ENCODE data around the gene SNX20. TPM values are rescaled to one million over a fixed set of nuclear protein-coding genes. Genes with fewer than 3 reads are reported as not detected.

Gene SNX20
- total and polyA plus RNA-seq, 10 of the 15 experiments (the other 5 are each of a cell fraction or from before 2014, with no cell fraction given): 4.6 to 30.8 (median 21.9) TPM

GRCh38 chr16:50694206-50694605, 13.1 kb upstream of the SNX20 start:
- ATAC-seq (peak; percentile 4; the same call in 2 of the 3 replicates), DNase-seq (ENCODE audit: low read depth, low spot score) (no peak), FAIRE-seq (no peak)
- H3K36me3 ChIP-seq (ENCODE audit: control insufficient read depth in 2 of 2, insufficient read depth in 2 of 2, low read length in 1 of 2): no peaks in the 10 kb centered on the region
- ChIA-PET SMC1A (ENCODE audit: uncharacterized antibody, unreplicated experiment) (interaction anchor here (0.6 to 8.3 kb wide), 9 partner anchors 12 to 327 kb away, joined by 3 to 190 read pairs (median 6); partner anchors contain the start of genes CYLD and SNX20), RAD21 (ENCODE audit: unreplicated experiment) (interaction anchor here (2.0 to 9.9 kb wide), 5 partner anchors 10 to 52 kb away, joined by 4 to 121 read pairs (median 58); partner anchors contain the start of genes CYLD and SNX20), CTCF (interaction anchor here (0.7 to 9.4 kb wide), 8 partner anchors 9 to 112 kb away, joined by 3 to 86 read pairs (median 5); partner anchors contain the start of gene SNX20), POLR2A (interaction anchor here (0.7 to 8.3 kb wide), 6 partner anchors 10 to 429 kb away, joined by 3 to 116 read pairs (median 15); partner anchors contain the start of genes CYLD and SNX20)
- H3K4me3 ChIP-seq: peak overlapping the region; percentile 72
- BruUV-seq (replicated peaks): no TSS peak
- intact Hi-C loops (cut with micrococcal nuclease; ENCODE audit: unreplicated experiment) (no loop called here), in situ Hi-C loops (cut with MboI) (no loop called here)
- H3K27me3 ChIP-seq (replicated peaks in 1 of 2; ENCODE audit: control insufficient read depth in 2 of 2, insufficient read depth in 2 of 2, low read length in 1 of 2): no peaks in the 10 kb centered on the region
- WGBS (ENCODE audit: insufficient coverage, insufficient replicate concordance, low lambda C conversion rate, missing lambda C conversion rate): 18% methylated on average over 2 of the region's 2 CpGs
- peak overlapping the region; percentile 100 for H3K4me2 ChIP-seq (ENCODE audit: control insufficient read depth, insufficient read depth)
- H2AFZ ChIP-seq (ENCODE audit: control insufficient read depth, low read depth, low read length): no peak overlapping the region
- peaks cover 54% of the 10 kb centered on the region for H3K79me2 ChIP-seq (ENCODE audit: control insufficient read depth, insufficient read depth, low read length)
- peak overlapping the region; percentile 74 for H3K9ac ChIP-seq (ENCODE audit: control insufficient read depth, insufficient read depth, low read length)
- no peaks in the 10 kb centered on the region for H4K20me1 ChIP-seq (ENCODE audit: control insufficient read depth, insufficient read depth)
- no peaks in the 10 kb centered on the region for H3K9me3 ChIP-seq (replicated peaks; ENCODE audit: control insufficient read depth, insufficient read depth, low read length)
- peaks cover 59% of the 10 kb centered on the region for H3K4me1 ChIP-seq (ENCODE audit: control insufficient read depth, insufficient read depth, low read length)
- H3K27ac ChIP-seq (ENCODE audit: control insufficient read depth, insufficient read depth): peak overlapping the region; percentile 78
- TF ChIP-seq EED (IDR thresholded peaks at IDR 0.05; ENCODE audit: low read depth) (peak; percentile 21; the same call in 1 of the 2 replicates), POU2F2 (IDR thresholded peaks at IDR 0.05; ENCODE audit: borderline replicate concordance, low read depth, low read length) (no peak), RCOR1 (conservative IDR thresholded peaks at IDR 0.05; ENCODE audit: low read depth, low read length) (0 out of 2 replicates have a peak, but pooled peaks have one; percentile 40), CUX1 (IDR thresholded peaks at IDR 0.05; ENCODE audit: insufficient replicate concordance, low read depth, low read length) (no peak), STAT3 (IDR thresholded peaks at IDR 0.05; ENCODE audit: low read depth, low read length) (no peak), YY1 (IDR thresholded peaks at IDR 0.05; ENCODE audit: low read depth, low read length) (0 out of 2 replicates have a peak, but pooled peaks have one; percentile 25), NR2F1 (conservative IDR thresholded peaks at IDR 0.05) (peak; percentile 27; the same call in 1 of the 2 replicates), MTA3 (IDR thresholded peaks at IDR 0.05; ENCODE audit: borderline replicate concordance, low read length) (no peak), POLR2AphosphoS2 (IDR thresholded peaks at IDR 0.05; ENCODE audit: low read depth, low read length) (no peak), CBFB (IDR thresholded peaks at IDR 0.05; ENCODE audit: low read depth) (no peak), ATF2 (IDR thresholded peaks at IDR 0.05; ENCODE audit: low read length) (no peak), PRDM15 (CRISPR knock-in tag; IDR thresholded peaks at IDR 0.05) (no peak), MEF2A (IDR thresholded peaks at IDR 0.05; ENCODE audit: insufficient read depth, low read depth, low read length) (no peak), NFXL1 (IDR thresholded peaks at IDR 0.05; ENCODE audit: borderline replicate concordance) (no peak)

Data from GM12878 (cell line).